ENCODE measurements around the gene GPR146. TPM values are rescaled to one million over a fixed set of nuclear protein-coding genes. Genes with fewer than 3 reads are reported as not detected.
"Not testable (repeated sequence)": the region's sequence is repeated elsewhere in the genome, so short reads cannot be mapped to it uniquely, and the experiment has no call there.

The GPR146 gene
- total RNA-seq, 1 donor from 2014 or later: 1.7 TPM

DNA sequence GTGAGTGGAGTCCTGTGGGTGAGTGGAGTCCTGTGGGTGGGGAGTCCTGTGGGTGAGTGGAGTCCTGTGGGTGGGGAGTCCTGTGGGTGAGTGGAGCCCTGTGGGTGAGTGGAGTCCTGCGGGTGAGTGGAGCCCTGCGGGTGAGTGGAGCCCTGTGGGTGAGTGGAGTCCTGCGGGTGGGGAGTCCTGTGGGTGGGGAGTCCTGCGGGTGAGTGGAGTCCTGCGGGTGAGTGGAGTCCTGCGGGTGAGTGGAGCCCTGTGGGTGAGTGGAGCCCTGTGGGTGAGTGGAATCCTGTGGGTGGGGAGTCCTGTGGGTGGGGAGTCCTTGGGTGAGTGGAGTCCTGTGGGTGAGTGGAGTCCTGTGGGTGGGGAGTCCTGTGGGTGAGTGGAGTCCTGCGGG is 41.9 kb upstream of the GPR146 start:
- not testable (repeated sequence) for H3K36me3 Mint-ChIP-seq (ENCODE audit: low read depth, unreplicated experiment); FAIRE-seq; H3K27me3 Mint-ChIP-seq (ENCODE audit: low read depth, unreplicated experiment); H3K4me2 ChIP-seq (ENCODE audit: low read length); H3K27ac ChIP-seq (ENCODE audit: low read depth, low read length); H3K4me1 Mint-ChIP-seq (ENCODE audit: low read depth, unreplicated experiment); H3K36me3 ChIP-seq (ENCODE audit: insufficient read depth, low read length); H3K9me3 Mint-ChIP-seq (ENCODE audit: unreplicated experiment); H3K79me2 ChIP-seq (ENCODE audit: insufficient read depth, low read length); H3K27ac Mint-ChIP-seq (ENCODE audit: unreplicated experiment); H3K9me3 ChIP-seq (ENCODE audit: insufficient read depth, low read depth, low read length); H3K4me1 ChIP-seq (ENCODE audit: insufficient read depth, low read length); H3K4me3 Mint-ChIP-seq (ENCODE audit: unreplicated experiment); H4K20me1 ChIP-seq (ENCODE audit: insufficient read depth, low read length); H2AFZ ChIP-seq (ENCODE audit: low read depth, low read length); DNase-seq (ENCODE audit: low read depth); H3K27me3 ChIP-seq (ENCODE audit: insufficient read depth, low read length); H3K9ac ChIP-seq (ENCODE audit: low read length); H3K4me3 ChIP-seq (ENCODE audit: insufficient read depth, low read depth, low read length)

DNA sequence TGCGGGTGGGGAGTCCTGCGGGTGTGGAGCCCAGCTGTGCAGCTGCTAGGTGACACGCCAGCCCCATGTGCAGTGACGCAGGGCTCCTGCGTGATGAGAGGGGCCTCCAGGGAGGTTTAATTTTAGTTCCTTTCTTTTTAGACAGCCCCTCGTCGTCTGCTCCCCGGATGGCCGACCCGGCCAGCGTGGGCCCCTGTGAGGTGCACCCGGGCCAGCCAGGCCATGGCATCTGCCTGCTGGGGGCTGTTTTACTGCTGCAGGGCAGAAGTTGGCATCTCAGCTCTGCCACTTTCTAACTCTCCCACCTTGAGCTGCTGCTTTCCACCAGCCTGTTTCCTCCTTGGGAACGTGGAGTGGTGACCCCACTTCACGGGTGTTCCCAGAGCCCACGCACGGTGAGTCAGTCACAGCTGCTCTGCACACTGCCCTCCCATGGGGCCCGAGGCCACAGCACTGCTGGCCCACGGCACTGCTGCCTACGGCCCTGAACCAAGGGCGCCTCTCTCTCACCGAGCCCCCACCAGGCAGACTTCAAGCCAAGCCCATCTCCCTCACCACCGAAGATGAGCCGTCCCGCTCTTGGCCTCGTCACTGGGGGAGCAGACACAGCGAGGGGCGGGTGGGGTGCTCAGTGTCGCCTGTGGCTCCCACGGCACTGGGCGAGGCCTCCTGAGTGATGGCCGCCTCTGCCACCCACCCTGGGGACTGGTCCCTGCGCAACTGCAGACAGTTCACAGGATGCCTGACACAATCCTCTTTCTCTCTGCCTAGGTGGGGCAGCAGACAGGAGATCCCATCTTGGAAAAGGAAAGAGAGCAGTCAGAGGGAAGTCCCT is 40.1 kb upstream of the GPR146 start:
- H3K4me3 ChIP-seq (ENCODE audit: insufficient read depth, low read depth, low read length): no peak overlapping the region
- no peaks in the 10 kb centered on the region for H3K79me2 ChIP-seq (ENCODE audit: insufficient read depth, low read length)
- peaks cover 16% of the 10 kb centered on the region for H4K20me1 ChIP-seq (ENCODE audit: insufficient read depth, low read length)
- no peak for DNase-seq (ENCODE audit: low read depth)
- H3K9me3 ChIP-seq (ENCODE audit: insufficient read depth, low read depth, low read length): no peaks in the 10 kb centered on the region
- H3K27ac Mint-ChIP-seq (ENCODE audit: unreplicated experiment): no peak overlapping the region
- peaks cover 6% of the 10 kb centered on the region for H3K36me3 Mint-ChIP-seq (ENCODE audit: low read depth, unreplicated experiment)
- FAIRE-seq: no peak
- no peak overlapping the region for H3K9ac ChIP-seq (ENCODE audit: low read length)
- no peak overlapping the region for H3K4me2 ChIP-seq (ENCODE audit: low read length)
- H2AFZ ChIP-seq (ENCODE audit: low read depth, low read length): no peak overlapping the region
- H3K4me3 Mint-ChIP-seq (ENCODE audit: unreplicated experiment): no peak overlapping the region
- H3K4me1 ChIP-seq (ENCODE audit: insufficient read depth, low read length): no peaks in the 10 kb centered on the region
- TF ChIP-seq, protein P1, sequence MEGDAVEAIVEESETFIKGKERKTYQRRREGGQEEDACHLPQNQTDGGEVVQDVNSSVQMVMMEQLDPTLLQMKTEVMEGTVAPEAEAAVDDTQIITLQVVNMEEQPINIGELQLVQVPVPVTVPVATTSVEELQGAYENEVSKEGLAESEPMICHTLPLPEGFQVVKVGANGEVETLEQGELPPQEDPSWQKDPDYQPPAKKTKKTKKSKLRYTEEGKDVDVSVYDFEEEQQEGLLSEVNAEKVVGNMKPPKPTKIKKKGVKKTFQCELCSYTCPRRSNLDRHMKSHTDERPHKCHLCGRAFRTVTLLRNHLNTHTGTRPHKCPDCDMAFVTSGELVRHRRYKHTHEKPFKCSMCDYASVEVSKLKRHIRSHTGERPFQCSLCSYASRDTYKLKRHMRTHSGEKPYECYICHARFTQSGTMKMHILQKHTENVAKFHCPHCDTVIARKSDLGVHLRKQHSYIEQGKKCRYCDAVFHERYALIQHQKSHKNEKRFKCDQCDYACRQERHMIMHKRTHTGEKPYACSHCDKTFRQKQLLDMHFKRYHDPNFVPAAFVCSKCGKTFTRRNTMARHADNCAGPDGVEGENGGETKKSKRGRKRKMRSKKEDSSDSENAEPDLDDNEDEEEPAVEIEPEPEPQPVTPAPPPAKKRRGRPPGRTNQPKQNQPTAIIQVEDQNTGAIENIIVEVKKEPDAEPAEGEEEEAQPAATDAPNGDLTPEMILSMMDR (IDR thresholded peaks at IDR 0.05; ENCODE audit: insufficient read depth, low read depth, low read length): no peak
- no peak for TF ChIP-seq EZH2 (IDR thresholded peaks at IDR 0.05; ENCODE audit: insufficient read depth, low read length)
- no peaks in the 10 kb centered on the region for H3K36me3 ChIP-seq (ENCODE audit: insufficient read depth, low read length)
- no peaks in the 10 kb centered on the region for H3K27me3 ChIP-seq (ENCODE audit: insufficient read depth, low read length)
- no peak overlapping the region for H3K27ac ChIP-seq (ENCODE audit: low read depth, low read length)
- peaks cover 6% of the 10 kb centered on the region for H3K4me1 Mint-ChIP-seq (ENCODE audit: low read depth, unreplicated experiment)
- no peaks in the 10 kb centered on the region for H3K27me3 Mint-ChIP-seq (ENCODE audit: low read depth, unreplicated experiment)
- H3K9me3 Mint-ChIP-seq (ENCODE audit: unreplicated experiment): no peaks in the 10 kb centered on the region

DNA sequence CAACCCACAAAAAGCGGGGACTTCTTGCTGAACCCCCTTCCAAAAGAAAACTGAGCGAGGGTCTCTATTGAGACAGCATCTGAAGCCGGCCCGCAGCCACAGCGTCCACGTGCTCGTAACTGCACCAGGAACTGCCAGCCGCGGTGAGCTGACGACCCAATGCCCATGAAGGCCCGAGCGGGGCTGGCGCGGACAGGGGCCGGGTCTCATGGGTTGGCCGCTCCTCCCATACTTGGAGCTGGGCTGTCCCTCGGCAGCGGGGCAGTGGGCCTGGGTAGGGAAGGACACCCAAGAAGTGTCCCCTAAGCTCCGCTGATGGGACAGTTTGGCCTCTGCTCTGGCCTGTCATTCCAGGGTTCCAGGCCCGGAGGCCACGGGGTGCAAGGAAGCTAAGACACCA is 39.0 kb upstream of the GPR146 start:
- H3K4me2 ChIP-seq (ENCODE audit: low read length): no peak overlapping the region
- no peak overlapping the region for H2AFZ ChIP-seq (ENCODE audit: low read depth, low read length)
- peaks cover 18% of the 10 kb centered on the region for H4K20me1 ChIP-seq (ENCODE audit: insufficient read depth, low read length)
- H3K27ac ChIP-seq (ENCODE audit: low read depth, low read length): no peak overlapping the region
- no peak overlapping the region for H3K4me3 Mint-ChIP-seq (ENCODE audit: unreplicated experiment)
- H3K4me1 Mint-ChIP-seq (ENCODE audit: low read depth, unreplicated experiment): peaks cover 4% of the 10 kb centered on the region
- H3K79me2 ChIP-seq (ENCODE audit: insufficient read depth, low read length): no peaks in the 10 kb centered on the region
- no peak for TF ChIP-seq EZH2 (IDR thresholded peaks at IDR 0.05; ENCODE audit: insufficient read depth, low read length)
- TF ChIP-seq, protein P1 (IDR thresholded peaks at IDR 0.05; ENCODE audit: insufficient read depth, low read depth, low read length): no peak
- no peaks in the 10 kb centered on the region for H3K27me3 Mint-ChIP-seq (ENCODE audit: low read depth, unreplicated experiment)
- no peaks in the 10 kb centered on the region for H3K4me1 ChIP-seq (ENCODE audit: insufficient read depth, low read length)
- no peak for FAIRE-seq
- H3K27me3 ChIP-seq (ENCODE audit: insufficient read depth, low read length): no peaks in the 10 kb centered on the region
- peaks cover 6% of the 10 kb centered on the region for H3K36me3 Mint-ChIP-seq (ENCODE audit: low read depth, unreplicated experiment)
- H3K9me3 Mint-ChIP-seq (ENCODE audit: unreplicated experiment): no peaks in the 10 kb centered on the region
- DNase-seq (ENCODE audit: low read depth): no peak
- H3K36me3 ChIP-seq (ENCODE audit: insufficient read depth, low read length): no peaks in the 10 kb centered on the region
- no peak overlapping the region for H3K4me3 ChIP-seq (ENCODE audit: insufficient read depth, low read depth, low read length)
- H3K9me3 ChIP-seq (ENCODE audit: insufficient read depth, low read depth, low read length): no peaks in the 10 kb centered on the region
- no peak overlapping the region for H3K27ac Mint-ChIP-seq (ENCODE audit: unreplicated experiment)
- no peak overlapping the region for H3K9ac ChIP-seq (ENCODE audit: low read length)

Measured in astrocyte (in vitro differentiated cells and primary cell).